T-helper 2 cell treated with Interferon-gamma antibody and Interleukin-4, amounts not matched to agents 100 ng/mL and 5 ng/mL, for 36 hours (primary cell): ENCODE data around the gene TESK2. TPM values are rescaled to one million over a fixed set of nuclear protein-coding genes. Genes with fewer than 3 reads are reported as not detected.

Experiments
- intact Hi-C: fragments of 100-400 bp; cut with micrococcal nuclease; formaldehyde crosslinking; loops from one replicate; pipeline ENCODE4 v1.15.1; 2023
- total RNA-seq: library from RNA; stranded (reverse); gene quantifications from 2 replicates; pipeline ENCODE4 v1.2.3, GENCODE V29; 2022

TESK2 gene
- total RNA-seq, 1 donor from 2014 or later, result 2.0 TPM

GRCh38 chr1:45381243-45381642, 109.7 kb downstream of the TESK2 start:
- intact Hi-C loops, result no loop called here

- intact Hi-C loops, result no loop called here
Observed at GRCh38 chr1:45380730-45381129, 110.2 kb downstream of the TESK2 start.

GRCh38 chr1:45380125-45380524, 110.8 kb downstream of the TESK2 start:
- intact Hi-C loops, result no loop called here

GRCh38 chr1:45379524-45379923, 111.4 kb downstream of the TESK2 start:
- intact Hi-C loops, result no loop called here

GRCh38 chr1:45378184-45378583, 112.8 kb downstream of the TESK2 start:
- intact Hi-C loops, result no loop called here

GRCh38 chr1:45375104-45376090, 115.6 kb downstream of the TESK2 start:
- intact Hi-C loops, result no loop called here

GRCh38 chr1:45373573-45373972, 117.4 kb downstream of the TESK2 start:
- intact Hi-C loops, result no loop called here

- intact Hi-C loops, result no loop called here
Observed at GRCh38 chr1:45370575-45370974, 120.4 kb downstream of the TESK2 start.

GRCh38 chr1:45365051-45365450, 125.9 kb downstream of the TESK2 start:
- intact Hi-C loops, result no loop called here

GRCh38 chr1:45364294-45364693, 126.7 kb downstream of the TESK2 start:
- intact Hi-C loops, result no loop called here

- intact Hi-C loops, result loop anchor here (1.0 kb wide), 1 partner anchor 132 kb away; no protein-coding TSS in a partner anchor
Observed at GRCh38 chr1:45360981-45361380, 130.0 kb downstream of the TESK2 start.

GRCh38 chr1:45359882-45360513, 131.0 kb downstream of the TESK2 start:
- intact Hi-C loops, result loop anchor here (1.0 kb wide), 2 partner anchors 133 to 210 kb away; no protein-coding TSS in a partner anchor

GRCh38 chr1:45356186-45356585, 134.8 kb downstream of the TESK2 start:
- intact Hi-C loops, result no loop called here

- intact Hi-C loops, result no loop called here
Observed at GRCh38 chr1:45355683-45356082, 135.3 kb downstream of the TESK2 start.

- intact Hi-C loops, result no loop called here
Observed at GRCh38 chr1:45354838-45355237, 136.1 kb downstream of the TESK2 start.

GRCh38 chr1:45353685-45354084, 137.3 kb downstream of the TESK2 start:
- intact Hi-C loops, result no loop called here

GRCh38 chr1:45351508-45351907, 139.5 kb downstream of the TESK2 start:
- intact Hi-C loops, result no loop called here

GRCh38 chr1:45348966-45349677, 141.8 kb downstream of the TESK2 start:
- intact Hi-C loops, result no loop called here

- intact Hi-C loops, result no loop called here
Observed at GRCh38 chr1:45348609-45348965, 142.4 kb downstream of the TESK2 start.

- intact Hi-C loops, result no loop called here
Observed at GRCh38 chr1:45348020-45348419, 142.9 kb downstream of the TESK2 start.

- intact Hi-C loops, result no loop called here
Observed at GRCh38 chr1:45346473-45346872, 144.5 kb downstream of the TESK2 start.

GRCh38 chr1:45345014-45345413, 145.9 kb downstream of the TESK2 start:
- intact Hi-C loops, result no loop called here
